Mesodermal cell (in vitro differentiated cells): Measurements from ENCODE around the gene MAFF.
A peak's percentile ranks its signal among the peaks of the same experiment; 100 is the strongest.

Experiments used
- H3K27ac ChIP-seq: 2 replicates; pipeline ENCODE4 v1.7.0; 2013; ENCODE audit warnings: mild to moderate bottlenecking, low read depth, low read length, moderate library complexity; ENCODE audit not compliant: severe bottlenecking
- H3K36me3 ChIP-seq: 2 replicates; pipeline ENCODE4 v1.7.1; 2013; ENCODE audit warnings: mild to moderate bottlenecking, low read length, moderate library complexity; ENCODE audit not compliant: control insufficient read depth, insufficient read depth
- H3K4me1 ChIP-seq: one replicate; pipeline ENCODE4 v1.7.1; 2013; ENCODE audit warnings: mild to moderate bottlenecking, low read length; ENCODE audit not compliant: insufficient read depth, control insufficient read depth, poor library complexity, severe bottlenecking
- H3K4me3 ChIP-seq: 2 replicates; pipeline ENCODE4 v1.7.0; 2013; ENCODE audit warnings: low read length, control low read depth, mild to moderate bottlenecking; ENCODE audit not compliant: insufficient read depth, poor library complexity, severe bottlenecking; ENCODE audit errors: extremely low read depth
- H3K9me3 ChIP-seq: 2 replicates; pipeline ENCODE4 v1.7.1; 2013; ENCODE audit warnings: mild to moderate bottlenecking, low read length, moderate library complexity; ENCODE audit not compliant: control insufficient read depth
- WGBS, 2 experiments: methylation state at CpG; one replicate each; pipeline ENCODE4 v1.1.5; 2013; ENCODE audit warnings: missing lambda C conversion rate in 2 of 2; ENCODE audit not compliant: insufficient coverage in 2 of 2; 5-methylcytosine and 5-hydroxymethylcytosine counted together

Gene MAFF

GRCh38 chr22:38191731-38192474 is 9.9 kb upstream of the MAFF start:
- H3K27ac ChIP-seq = peak overlapping the region; percentile 2
- WGBS, 2 experiments = 89 to 92% methylated on average over 9 to 10 of the region's 10 CpGs
- H3K4me1 ChIP-seq = peaks cover 3% of the 10 kb centered on the region
- H3K36me3 ChIP-seq = no peaks in the 10 kb centered on the region
- no peak overlapping the region for H3K4me3 ChIP-seq
- no peaks in the 10 kb centered on the region for H3K9me3 ChIP-seq

GRCh38 chr22:38192475-38192863 is 9.3 kb upstream of the MAFF start:
- H3K4me3 ChIP-seq = no peak overlapping the region
- peaks cover 3% of the 10 kb centered on the region for H3K4me1 ChIP-seq
- WGBS, 2 experiments = 80 to 100% methylated on average over 3 of the region's 3 CpGs
- no peaks in the 10 kb centered on the region for H3K9me3 ChIP-seq
- H3K27ac ChIP-seq = no peak overlapping the region
- no peaks in the 10 kb centered on the region for H3K36me3 ChIP-seq

- no peaks in the 10 kb centered on the region for H3K36me3 ChIP-seq
- WGBS, 2 experiments = 88 to 94% methylated on average over 1 to 6 of the region's 6 CpGs
- H3K27ac ChIP-seq = no peak overlapping the region
- no peaks in the 10 kb centered on the region for H3K9me3 ChIP-seq
- peaks cover 3% of the 10 kb centered on the region for H3K4me1 ChIP-seq
- no peak overlapping the region for H3K4me3 ChIP-seq
Measured at GRCh38 chr22:38193580-38193979, 8.2 kb upstream of the MAFF start.

- Histone ChIP-seq H3K36me3 (no peaks in the 10 kb centered on the region), H3K9me3 (no peaks in the 10 kb centered on the region), H3K27ac (no peak overlapping the region), H3K4me3 (no peak overlapping the region), H3K4me1 (peaks cover 6% of the 10 kb centered on the region)
- WGBS, 2 experiments = 85 to 92% methylated on average over 10 to 13 of the region's 19 CpGs
Measured at GRCh38 chr22:38196791-38197419, 4.9 kb upstream of the MAFF start.

GRCh38 chr22:38199826-38200559 is 1.8 kb upstream of the MAFF start:
- WGBS, 2 experiments = 89 to 94% methylated on average over 9 to 10 of the region's 10 CpGs
- Histone ChIP-seq H3K27ac (no peak overlapping the region), H3K36me3 (no peaks in the 10 kb centered on the region), H3K9me3 (no peaks in the 10 kb centered on the region), H3K4me3 (no peak overlapping the region), H3K4me1 (peaks cover 20% of the 10 kb centered on the region)

- Histone ChIP-seq H3K4me3 (peak overlapping the region; percentile 80), H3K4me1 (peaks cover 28% of the 10 kb centered on the region), H3K36me3 (peaks cover 6% of the 10 kb centered on the region), H3K27ac (no peak overlapping the region), H3K9me3 (no peaks in the 10 kb centered on the region)
- 23 to 38% methylated on average over 7 of the region's 8 CpGs for WGBS, 2 experiments
Measured at GRCh38 chr22:38201371-38201710, 453 bp upstream of the MAFF start.

- H3K27ac ChIP-seq = peak overlapping the region; percentile 100
- H3K4me3 ChIP-seq = peak overlapping the region; percentile 80
- H3K36me3 ChIP-seq = peaks cover 7% of the 10 kb centered on the region
- 0 to 1% methylated on average over 27 to 35 of the region's 74 CpGs for WGBS, 2 experiments
- no peaks in the 10 kb centered on the region for H3K9me3 ChIP-seq
- peaks cover 28% of the 10 kb centered on the region for H3K4me1 ChIP-seq
Measured at GRCh38 chr22:38202437-38203089, 769 bp downstream of the MAFF start.

GRCh38 chr22:38203090-38203810 is 1.5 kb downstream of the MAFF start:
- H3K9me3 ChIP-seq = no peaks in the 10 kb centered on the region
- H3K27ac ChIP-seq = peak overlapping the region; percentile 100
- WGBS, 2 experiments = 12 to 16% methylated on average over 13 of the region's 19 CpGs

GRCh38 chr22:38203855-38204514 is 2.2 kb downstream of the MAFF start:
- H3K27ac ChIP-seq = no peak overlapping the region
- peaks cover 30% of the 10 kb centered on the region for H3K4me1 ChIP-seq
- 90 to 96% methylated on average over 3 of the region's 3 CpGs for WGBS, 2 experiments
- peaks cover 21% of the 10 kb centered on the region for H3K36me3 ChIP-seq
- peak overlapping the region; percentile 80 for H3K4me3 ChIP-seq
- no peaks in the 10 kb centered on the region for H3K9me3 ChIP-seq

More at GRCh38 chr22:38203090-38203810, 1.5 kb downstream of the MAFF start:
- peak overlapping the region; percentile 80 for H3K4me3 ChIP-seq
- H3K4me1 ChIP-seq = peaks cover 30% of the 10 kb centered on the region
- peaks cover 14% of the 10 kb centered on the region for H3K36me3 ChIP-seq

GRCh38 chr22:38204784-38205183 is 3.0 kb downstream of the MAFF start:
- H3K27ac ChIP-seq = no peak overlapping the region
- H3K4me3 ChIP-seq = no peak overlapping the region

More at GRCh38 chr22:38204784-38205183, 3.0 kb downstream of the MAFF start:
- H3K36me3 ChIP-seq = peaks cover 24% of the 10 kb centered on the region
- H3K9me3 ChIP-seq = no peaks in the 10 kb centered on the region
- H3K4me1 ChIP-seq = peaks cover 32% of the 10 kb centered on the region
- 83 to 92% methylated on average over 5 to 6 of the region's 7 CpGs for WGBS, 2 experiments
